HepG2 (cell line): ENCODE measurements around the gene CMTM8. TPM values are rescaled to one million over a fixed set of nuclear protein-coding genes. Genes with fewer than 3 reads are reported as not detected.

Experiments used
- ELF3 ChIP-seq: IDR thresholded peaks from 2 replicates; pipeline ENCODE4 v1.6.1; 2016; ENCODE audit warnings: missing genetic modification reagents, missing compliant biosample characterization
- HMG20B ChIP-seq: conservative IDR thresholded peaks from 2 replicates; pipeline ENCODE4 v1.6.1; 2016; ENCODE audit warnings: missing genetic modification reagents, missing compliant biosample characterization
- KMT2A ChIP-seq: sonication (generic); formaldehyde crosslinking; IDR thresholded peaks from 2 replicates; pipeline ENCODE4 v1.4.0; 2020; ENCODE audit warnings: missing genetic modification reagents
- SP140L ChIP-seq: sonication (generic); formaldehyde crosslinking; IDR thresholded peaks from 2 replicates; pipeline ENCODE4 v1.4.0; 2020; ENCODE audit warnings: missing genetic modification reagents, borderline replicate concordance
- STAT6 ChIP-seq: sonication (generic); formaldehyde crosslinking; IDR thresholded peaks from 2 replicates; pipeline ENCODE4 v1.4.0; 2020; ENCODE audit warnings: missing genetic modification reagents, mild to moderate bottlenecking, borderline replicate concordance
- TCF7 ChIP-seq: sonication (generic); IDR thresholded peaks from 2 replicates; pipeline ENCODE4 v1.6.1; 2016; ENCODE audit warnings: antibody characterized with exemption, low read depth
- ZBTB46 ChIP-seq: sonication (generic); formaldehyde crosslinking; IDR thresholded peaks from 2 replicates; pipeline ENCODE4 v1.4.0; 2020; ENCODE audit warnings: mild to moderate bottlenecking, missing genetic modification reagents, borderline replicate concordance
- ZNF362 ChIP-seq: sonication (generic); formaldehyde crosslinking; IDR thresholded peaks from 2 replicates; pipeline ENCODE4 v1.4.0; 2020; ENCODE audit warnings: missing genetic modification reagents, mild to moderate bottlenecking, borderline replicate concordance
- ZNF432 ChIP-seq: sonication (generic); formaldehyde crosslinking; IDR thresholded peaks from 2 replicates; pipeline ENCODE4 v1.5.0; 2020; ENCODE audit warnings: missing genetic modification reagents, mild to moderate bottlenecking, borderline replicate concordance
- ZNF788 ChIP-seq: sonication (generic); formaldehyde crosslinking; IDR thresholded peaks from 2 replicates; pipeline ENCODE4 v1.5.0; 2020; ENCODE audit warnings: mild to moderate bottlenecking, missing genetic modification reagents, borderline replicate concordance
- ZSCAN31 ChIP-seq: sonication (generic); formaldehyde crosslinking; IDR thresholded peaks from 2 replicates; pipeline ENCODE4 v1.5.0; 2020; ENCODE audit warnings: low read depth, mild to moderate bottlenecking, missing genetic modification reagents
- polyA plus RNA-seq, 8 experiments: library from polyadenylated mRNA; depleted of rRNA in 3 of 8; stranded (reverse) in 7 of 8; unstranded in 1 of 8; fragments of >200 nt; fragmentation: Illumina TruSeq in 4 of 8; extraction: Trizol in 4 of 8; gene quantifications; 2 replicates each; pipeline versions ENCODE4 v1.2.1 to v1.2.3, GENCODE V29; 2011 to 2016; ENCODE audit warnings: low read depth in 4 of 8, missing spikeins in 1 of 8, mixed read lengths in 1 of 8; ENCODE audit not compliant: insufficient read depth in 1 of 8
- total RNA-seq, 5 experiments: library from RNA; depleted of rRNA; stranded (reverse); fragments of >200 nt; fragmentation: Illumina TruSeq; extraction: Trizol; gene quantifications; 2 replicates each; pipeline ENCODE4 v1.2.3, GENCODE V29; 2016; ENCODE audit warnings: low read depth in 1 of 5
- TF ChIP-seq, protein P1 (sequence below): fragments of 450-650 bp; IDR thresholded peaks from 2 replicates; pipeline ENCODE4 v1.6.1; 2016
- TF ChIP-seq, protein P2 (sequence below): sonication (generic); formaldehyde crosslinking; IDR thresholded peaks from 2 replicates; pipeline ENCODE4 v1.8.0; 2022; ENCODE audit warnings: mild to moderate bottlenecking, missing genetic modification reagents; ENCODE audit not compliant: insufficient replicate concordance
- TF ChIP-seq, protein P3 (sequence below): sonication (generic); formaldehyde crosslinking; IDR thresholded peaks from 2 replicates; pipeline ENCODE4 v1.8.0; 2022; ENCODE audit warnings: low read depth, missing genetic modification reagents

The CMTM8 gene
- total and polyA plus RNA-seq, 2 of the 13 experiments (the other 11 are each of a cell fraction or from before 2014, with no cell fraction given): 8.9 to 15.8 TPM

- TF ChIP-seq, protein P1, sequence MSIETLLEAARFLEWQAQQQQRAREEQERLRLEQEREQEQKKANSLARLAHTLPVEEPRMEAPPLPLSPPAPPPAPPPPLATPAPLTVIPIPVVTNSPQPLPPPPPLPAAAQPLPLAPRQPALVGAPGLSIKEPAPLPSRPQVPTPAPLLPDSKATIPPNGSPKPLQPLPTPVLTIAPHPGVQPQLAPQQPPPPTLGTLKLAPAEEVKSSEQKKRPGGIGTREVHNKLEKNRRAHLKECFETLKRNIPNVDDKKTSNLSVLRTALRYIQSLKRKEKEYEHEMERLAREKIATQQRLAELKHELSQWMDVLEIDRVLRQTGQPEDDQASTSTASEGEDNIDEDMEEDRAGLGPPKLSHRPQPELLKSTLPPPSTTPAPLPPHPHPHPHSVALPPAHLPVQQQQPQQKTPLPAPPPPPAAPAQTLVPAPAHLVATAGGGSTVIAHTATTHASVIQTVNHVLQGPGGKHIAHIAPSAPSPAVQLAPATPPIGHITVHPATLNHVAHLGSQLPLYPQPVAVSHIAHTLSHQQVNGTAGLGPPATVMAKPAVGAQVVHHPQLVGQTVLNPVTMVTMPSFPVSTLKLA: peak; percentile 46; the same call in 1 of the 2 replicates
- TF ChIP-seq HMG20B (CRISPR knock-in tag): peak; percentile 94
- TF ChIP-seq, protein P2, sequence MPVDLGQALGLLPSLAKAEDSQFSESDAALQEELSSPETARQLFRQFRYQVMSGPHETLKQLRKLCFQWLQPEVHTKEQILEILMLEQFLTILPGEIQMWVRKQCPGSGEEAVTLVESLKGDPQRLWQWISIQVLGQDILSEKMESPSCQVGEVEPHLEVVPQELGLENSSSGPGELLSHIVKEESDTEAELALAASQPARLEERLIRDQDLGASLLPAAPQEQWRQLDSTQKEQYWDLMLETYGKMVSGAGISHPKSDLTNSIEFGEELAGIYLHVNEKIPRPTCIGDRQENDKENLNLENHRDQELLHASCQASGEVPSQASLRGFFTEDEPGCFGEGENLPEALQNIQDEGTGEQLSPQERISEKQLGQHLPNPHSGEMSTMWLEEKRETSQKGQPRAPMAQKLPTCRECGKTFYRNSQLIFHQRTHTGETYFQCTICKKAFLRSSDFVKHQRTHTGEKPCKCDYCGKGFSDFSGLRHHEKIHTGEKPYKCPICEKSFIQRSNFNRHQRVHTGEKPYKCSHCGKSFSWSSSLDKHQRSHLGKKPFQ (CRISPR knock-in tag): no peak
- TF ChIP-seq, protein P3, sequence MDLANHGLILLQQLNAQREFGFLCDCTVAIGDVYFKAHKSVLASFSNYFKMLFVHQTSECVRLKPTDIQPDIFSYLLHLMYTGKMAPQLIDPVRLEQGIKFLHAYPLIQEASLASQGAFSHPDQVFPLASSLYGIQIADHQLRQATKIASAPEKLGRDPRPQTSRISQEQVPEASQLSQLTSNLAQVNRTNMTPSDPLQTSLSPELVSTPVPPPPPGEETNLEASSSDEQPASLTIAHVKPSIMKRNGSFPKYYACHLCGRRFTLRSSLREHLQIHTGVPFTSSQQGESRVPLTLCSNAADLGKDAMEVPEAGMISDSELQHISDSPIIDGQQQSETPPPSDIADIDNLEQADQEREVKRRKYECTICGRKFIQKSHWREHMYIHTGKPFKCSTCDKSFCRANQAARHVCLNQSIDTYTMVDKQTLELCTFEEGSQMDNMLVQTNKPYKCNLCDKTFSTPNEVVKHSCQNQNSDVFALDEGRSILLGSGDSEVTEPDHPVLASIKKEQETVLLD: 0 out of 2 replicates have a peak, but pooled peaks have one; percentile 26
- peak; percentile 82; the same call in 1 of the 2 replicates for TF ChIP-seq KMT2A (CRISPR knock-in tag)
- peak; percentile 86 for TF ChIP-seq TCF7
- TF ChIP-seq ZNF362: peak; percentile 89
- TF ChIP-seq ZNF788 (CRISPR knock-in tag): peak; percentile 86; the same call in 1 of the 2 replicates
- TF ChIP-seq ELF3 (CRISPR knock-in tag): peak; percentile 82
- no peak for TF ChIP-seq ZBTB46 (CRISPR knock-in tag)
- peak; percentile 96 for TF ChIP-seq STAT6 (CRISPR knock-in tag)
- peak; percentile 56; the same call in 1 of the 2 replicates for TF ChIP-seq ZSCAN31
- no peak for TF ChIP-seq ZNF432 (CRISPR knock-in tag)
- peak; percentile 87; the same call in 1 of the 2 replicates for TF ChIP-seq SP140L (CRISPR knock-in tag)
Measured at GRCh38 chr3:32216172-32216783, 22.2 kb upstream of the CMTM8 start (continued).
